Neutrophil (primary cell): ENCODE results near the gene SLC40A1.
A peak's percentile ranks its signal among the peaks of the same experiment; 100 is the strongest.

Experiments
- H3K27ac ChIP-seq: fragments of 200-600 bp; sonication (generic); 2 replicates; pipeline ENCODE4 v1.5.1; 2016; ENCODE audit warnings: mild to moderate bottlenecking, moderate library complexity
- H3K27me3 ChIP-seq: fragments of 200-600 bp; sonication (generic); 2 replicates; pipeline ENCODE4 v1.6.0; 2016; ENCODE audit warnings: mild to moderate bottlenecking
- H3K36me3 ChIP-seq: fragments of 200-600 bp; sonication (generic); 2 replicates; pipeline ENCODE4 v1.5.1; 2017
- H3K4me1 ChIP-seq, 2 experiments: fragments of 200-600 bp in 1 of 2; sonication (generic) in 1 of 2; 1 replicate in 1 of 2; 2 replicates in 1 of 2; pipeline versions ENCODE4 v1.5.1 to v1.6.1; 2013 to 2016; ENCODE audit warnings: low read depth in 1 of 2, low read length in 1 of 2, mild to moderate bottlenecking in 1 of 2, moderate library complexity in 1 of 2; ENCODE audit not compliant: control insufficient read depth in 1 of 2, insufficient read depth in 1 of 2
- H3K4me3 ChIP-seq, 2 experiments: fragments of 200-600 bp in 1 of 2; sonication (generic) in 1 of 2; 1 replicate in 1 of 2; 2 replicates in 1 of 2; pipeline ENCODE4 v1.5.1; 2013 to 2016; ENCODE audit warnings: low read depth in 1 of 2, low read length in 1 of 2, mild to moderate bottlenecking in 1 of 2, moderate library complexity in 1 of 2
- H3K9me3 ChIP-seq: fragments of 200-600 bp; sonication (generic); 2 replicates; pipeline ENCODE4 v1.5.1; 2016
- CTCF ChIP-seq: fragments of 200-600 bp; sonication (generic); IDR thresholded peaks from 2 replicates; pipeline ENCODE4 v1.5.1; 2016; ENCODE audit warnings: antibody characterized with exemption

The SLC40A1 gene

GRCh38 chr2:189580658-189581353 is at the start of gene SLC40A1:
Gene SLC40A1 (minus strand): TSS chr2:189580786. CDS start chr2:189580460, 326 bp downstream.
- Histone ChIP-seq H3K4me3 (peak within 1 kb of the TSS; percentile 76 to 81), H3K9me3 (no peaks in the 10 kb centered on the region), H3K36me3 (peaks cover 5% of the 10 kb centered on the region), H3K27me3 (peaks cover 11% of the 10 kb centered on the region), H3K4me1 (peaks cover 49 to 55% of the 10 kb centered on the region in 2 experiments), H3K27ac (peak within 1 kb of the TSS; percentile 90)
- no peak for TF ChIP-seq CTCF

GRCh38 chr2:189629531-189630453 is 49.2 kb upstream of the SLC40A1 start:
- H3K27me3 ChIP-seq: no peaks in the 10 kb centered on the region
- H3K4me1 ChIP-seq: no peaks in the 10 kb centered on the region
- no peaks in the 10 kb centered on the region for H3K9me3 ChIP-seq
- no peak overlapping the region for H3K4me3 ChIP-seq
- TF ChIP-seq CTCF: no peak
- no peaks in the 10 kb centered on the region for H3K36me3 ChIP-seq
- no peak overlapping the region for H3K27ac ChIP-seq

- H3K4me3 ChIP-seq: no peak overlapping the region
Observed at GRCh38 chr2:189628817-189629530, 48.4 kb upstream of the SLC40A1 start.

GRCh38 chr2:189627789-189628188 is 47.2 kb upstream of the SLC40A1 start:
- H3K4me1 ChIP-seq: no peaks in the 10 kb centered on the region
- no peaks in the 10 kb centered on the region for H3K27me3 ChIP-seq
- H3K36me3 ChIP-seq: no peaks in the 10 kb centered on the region
- no peak for TF ChIP-seq CTCF
- H3K9me3 ChIP-seq: no peaks in the 10 kb centered on the region
- no peak overlapping the region for H3K4me3 ChIP-seq
- H3K27ac ChIP-seq: no peak overlapping the region

More at GRCh38 chr2:189628817-189629530, 48.4 kb upstream of the SLC40A1 start:
- Histone ChIP-seq H3K27ac (no peak overlapping the region), H3K9me3 (no peaks in the 10 kb centered on the region), H3K36me3 (no peaks in the 10 kb centered on the region), H3K4me1 (no peaks in the 10 kb centered on the region), H3K27me3 (no peaks in the 10 kb centered on the region)
- TF ChIP-seq CTCF: no peak

GRCh38 chr2:189625636-189626035 is 45.0 kb upstream of the SLC40A1 start:
- H3K27me3 ChIP-seq: no peaks in the 10 kb centered on the region
- no peak overlapping the region for H3K4me3 ChIP-seq
- no peaks in the 10 kb centered on the region for H3K4me1 ChIP-seq
- TF ChIP-seq CTCF: no peak
- H3K9me3 ChIP-seq: no peaks in the 10 kb centered on the region
- no peaks in the 10 kb centered on the region for H3K36me3 ChIP-seq
- no peak overlapping the region for H3K27ac ChIP-seq
